ENCODE measurements around the gene COPS9.

Gene COPS9

DNA sequence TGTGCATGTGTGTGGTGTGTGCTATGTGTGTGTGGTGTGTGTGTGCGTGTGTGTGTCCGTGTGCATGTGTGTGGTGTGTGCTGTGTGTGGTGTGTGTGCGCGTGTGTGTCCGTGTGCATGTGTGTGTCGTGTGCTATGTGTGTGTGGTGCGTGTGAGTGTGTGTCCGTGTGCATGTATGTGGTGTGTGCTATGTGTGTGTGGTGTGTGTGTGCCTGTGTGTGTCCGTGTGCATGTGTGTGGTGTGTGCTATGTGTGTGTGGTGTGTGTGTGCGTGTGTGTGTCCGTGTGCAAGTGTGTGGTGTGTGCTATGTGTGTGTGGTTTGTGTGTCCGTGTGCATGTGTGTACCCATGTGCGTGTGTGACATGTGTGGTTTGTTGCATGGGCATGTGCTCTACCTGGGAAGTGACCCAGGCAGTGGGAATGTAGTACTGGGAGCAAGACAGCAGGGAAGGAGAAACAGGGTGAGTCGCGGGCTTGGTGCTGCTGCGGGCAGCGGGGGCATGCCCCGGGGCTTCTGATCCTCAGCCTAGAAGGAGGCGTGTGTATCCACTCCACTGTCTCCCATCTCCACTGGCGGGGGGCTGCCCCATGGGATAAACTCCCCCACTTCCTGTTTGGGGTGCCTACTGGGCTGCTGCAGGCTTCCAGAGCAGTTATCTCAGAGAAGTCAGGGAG is 11.9 kb upstream of the COPS9 start:
- no peak for DNase-seq (ENCODE audit: low spot score)

- no peak for DNase-seq (ENCODE audit: low spot score)
These were observed 11.3 kb upstream of the COPS9 start for GRCh38 chr2:240147382-240147781.

- no peak for DNase-seq (ENCODE audit: low spot score)
These were observed 10.6 kb upstream of the COPS9 start for GRCh38 chr2:240146627-240147278.

- no peak for DNase-seq (ENCODE audit: low spot score)
These were observed 10.0 kb upstream of the COPS9 start for GRCh38 chr2:240146141-240146561.

- DNase-seq (ENCODE audit: low spot score): no peak
These were observed 9.4 kb upstream of the COPS9 start for GRCh38 chr2:240145461-240145860.

GRCh38 chr2:240144649-240145261 is 8.7 kb upstream of the COPS9 start:
- DNase-seq (ENCODE audit: low spot score): no peak

GRCh38 chr2:240143801-240144648 is 7.9 kb upstream of the COPS9 start:
- DNase-seq (ENCODE audit: low spot score): peak; percentile 85

DNA sequence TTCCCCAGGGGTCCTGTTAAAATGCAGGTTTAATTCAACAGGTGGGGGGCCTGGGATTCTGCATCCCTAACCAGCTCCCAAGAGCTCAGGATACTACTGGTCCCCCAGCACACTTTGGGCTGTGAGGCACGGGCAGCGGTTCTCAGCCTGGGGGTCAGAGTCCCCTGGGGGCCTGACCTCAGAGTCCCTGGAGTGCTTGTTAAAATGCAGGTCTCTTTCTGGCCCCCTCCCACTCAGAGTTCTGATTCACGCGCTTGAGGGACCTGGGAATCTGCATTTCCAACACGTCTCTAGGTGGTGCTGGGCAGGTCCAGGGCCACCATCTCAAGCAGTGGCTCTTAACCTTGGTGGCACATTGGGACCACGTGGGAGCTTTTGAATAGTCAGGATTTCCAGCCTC is 7.2 kb upstream of the COPS9 start:
- no peak for DNase-seq (ENCODE audit: low spot score)

DNA sequence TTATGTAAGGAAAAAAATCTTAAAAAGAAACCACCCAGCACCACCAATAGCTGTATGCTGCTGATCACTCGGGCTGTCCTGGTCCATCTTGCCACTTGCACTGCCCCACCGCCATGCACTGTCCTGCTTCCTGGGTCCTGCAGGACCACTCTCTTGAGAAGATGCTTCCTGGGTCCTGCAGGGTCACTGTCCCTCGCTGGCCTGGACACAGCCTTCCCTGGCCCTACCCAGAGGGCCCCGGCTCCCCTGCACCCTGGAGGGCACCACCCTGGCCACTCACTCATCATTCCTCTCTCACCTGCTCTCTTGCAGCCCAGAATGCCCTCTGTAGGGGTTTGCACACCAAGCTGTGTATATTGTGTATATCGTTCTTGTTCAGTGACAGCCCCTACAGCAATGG is 6.8 kb upstream of the COPS9 start:
- DNase-seq (ENCODE audit: low spot score): no peak

DNA sequence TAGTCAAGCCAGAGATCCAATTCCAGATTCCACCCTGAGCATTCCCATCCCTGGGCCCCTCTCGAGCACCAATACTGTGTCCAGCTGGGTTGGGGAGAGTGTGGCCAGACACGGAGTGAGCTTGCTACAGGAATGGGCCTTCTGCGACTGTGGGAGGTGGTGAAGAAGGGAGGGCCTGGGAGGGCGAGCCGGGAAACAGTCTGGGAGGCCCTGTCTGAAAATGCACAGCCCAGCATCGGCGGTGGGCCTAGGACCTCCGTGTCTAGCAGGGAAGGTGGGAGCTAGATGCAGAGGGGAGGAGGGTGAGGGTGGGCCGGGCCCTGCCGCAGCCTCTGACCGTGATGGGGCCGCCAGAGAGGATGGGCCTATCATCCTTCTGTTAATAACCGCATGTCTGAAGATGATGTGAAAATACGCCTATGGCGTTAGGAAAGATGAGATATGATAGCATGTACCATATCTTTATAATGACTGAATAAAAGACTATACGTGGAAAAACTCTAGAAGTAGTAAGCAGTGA is 6.2 kb upstream of the COPS9 start:
- no peak for DNase-seq (ENCODE audit: low spot score)

GRCh38 chr2:240141736-240142135 is 5.6 kb upstream of the COPS9 start:
- DNase-seq (ENCODE audit: low spot score): no peak

GRCh38 chr2:240140920-240141319 is 4.8 kb upstream of the COPS9 start:
- no peak for DNase-seq (ENCODE audit: low spot score)

GRCh38 chr2:240140511-240140910 is 4.4 kb upstream of the COPS9 start, which contains the start of gene OTOS:
Gene OTOS, minus strand, starts transcription at chr2:240140658. Its CDS starts 332 bp downstream, at chr2:240140326.
- DNase-seq (ENCODE audit: low spot score): no peak

GRCh38 chr2:240139666-240140393 is 3.7 kb upstream of the COPS9 start:
- DNase-seq (ENCODE audit: low spot score): no peak

- no peak for DNase-seq (ENCODE audit: low spot score)
These were observed 2.9 kb upstream of the COPS9 start for GRCh38 chr2:240139011-240139441.

GRCh38 chr2:240138254-240138984 is 2.3 kb upstream of the COPS9 start:
- DNase-seq (ENCODE audit: low spot score): no peak

GRCh38 chr2:240137596-240138253 is 1.6 kb upstream of the COPS9 start:
- no peak for DNase-seq (ENCODE audit: low spot score)

DNA sequence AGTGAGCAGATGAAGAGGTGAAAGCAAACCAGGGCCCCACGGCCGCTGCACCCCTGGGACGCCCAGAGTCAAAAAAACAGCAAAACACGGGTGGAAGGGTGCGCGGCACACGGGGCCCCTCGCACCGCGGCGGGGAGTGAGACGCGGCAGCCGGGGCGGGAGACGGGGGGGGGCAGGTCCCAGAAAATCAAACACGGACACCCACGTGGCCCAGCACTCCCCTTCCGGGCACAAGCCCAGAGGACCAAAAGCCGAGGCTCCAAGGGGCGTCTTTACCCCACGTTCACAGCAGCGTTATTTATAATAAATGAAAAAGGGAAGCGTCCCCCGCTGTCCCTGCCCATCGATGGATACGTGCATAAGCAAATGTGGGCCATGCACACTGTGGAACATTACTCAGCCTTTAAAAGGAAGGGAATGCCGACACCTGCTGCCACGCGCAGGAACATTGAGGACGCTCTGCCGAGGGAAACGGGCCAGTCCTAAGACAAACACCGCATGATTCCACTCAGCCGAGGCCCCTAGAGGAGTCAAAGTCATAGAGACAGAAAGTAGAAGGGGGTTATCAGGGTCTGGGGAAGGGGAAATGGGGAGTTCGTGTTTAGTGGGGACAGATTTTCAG is 677 bp upstream of the COPS9 start:
- DNase-seq (ENCODE audit: low spot score): no peak

GRCh38 chr2:240135706-240136012 is 446 bp downstream of the COPS9 start:
- no peak for DNase-seq (ENCODE audit: low spot score)

DNA sequence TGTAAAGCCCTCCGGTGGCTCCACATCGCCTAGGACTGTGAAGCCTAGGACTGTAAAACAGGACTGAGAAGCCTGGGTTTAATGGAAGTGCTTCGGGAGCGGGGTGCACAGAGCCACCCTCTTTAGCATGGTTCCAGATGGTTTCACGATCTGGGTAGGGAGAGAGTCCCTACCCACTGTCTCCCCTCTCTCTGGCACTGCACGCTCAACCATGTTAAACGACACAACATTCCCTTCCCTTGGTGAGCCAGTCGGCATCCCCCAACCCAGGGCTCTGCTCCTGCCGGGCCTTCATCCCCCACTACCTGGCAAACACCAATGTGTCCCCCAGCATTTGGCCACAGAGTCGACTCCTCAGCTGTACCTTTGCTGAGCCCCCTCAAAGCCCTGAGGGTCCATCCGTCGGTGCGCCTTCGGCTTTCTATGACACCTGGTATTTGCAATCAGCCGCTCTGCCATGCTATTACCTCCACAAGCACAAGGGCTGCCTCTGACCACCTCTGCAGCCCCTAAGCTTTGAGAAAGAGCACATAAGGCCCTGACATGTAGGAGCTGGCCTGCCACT is 1.1 kb downstream of the COPS9 start:
- no peak for DNase-seq (ENCODE audit: low spot score)
